Measurements from ENCODE around the gene NMNAT2. TPM values are rescaled to one million over a fixed set of nuclear protein-coding genes. Genes with fewer than 3 reads are reported as not detected.
"Not testable (repeated sequence)": the region's sequence is repeated elsewhere in the genome, so short reads cannot be mapped to it uniquely, and the experiment has no call there.

Gene NMNAT2
- total RNA-seq, 1 donor from 2014 or later, result 2.1 TPM

- no peak for DNase-seq
- ATAC-seq (ENCODE audit: poor library complexity), result no peak
- intact Hi-C loops (cut with DNase I), result no loop called here
These were observed 6.5 kb upstream of the NMNAT2 start for GRCh38 chr1:183424691-183425090.

- intact Hi-C loops (cut with DNase I), result no loop called here
- no peak for ATAC-seq (ENCODE audit: poor library complexity)
These were observed 5.4 kb upstream of the NMNAT2 start for GRCh38 chr1:183423541-183423940.

GRCh38 chr1:183419399-183419798 lies 1.2 kb upstream of the NMNAT2 start:
- intact Hi-C loops (cut with DNase I), result no loop called here
- DNase-seq, result no peak
- ATAC-seq (ENCODE audit: poor library complexity), result no peak

More at GRCh38 chr1:183423541-183423940, 5.4 kb upstream of the NMNAT2 start:
- DNase-seq, result no peak

GRCh38 chr1:183418696-183419095 lies 516 bp upstream of the NMNAT2 start:
- DNase-seq (no peak), ATAC-seq (ENCODE audit: poor library complexity) (no peak)
- intact Hi-C loops (cut with DNase I), result no loop called here

- DNase-seq (peak; percentile 80), ATAC-seq (ENCODE audit: poor library complexity) (peak; percentile 97)
- intact Hi-C loops (cut with DNase I), result no loop called here
These were observed 1.1 kb downstream of the NMNAT2 start for GRCh38 chr1:183416850-183417771.

GRCh38 chr1:183414365-183414764 lies 3.8 kb downstream of the NMNAT2 start:
- no peak for DNase-seq
- intact Hi-C loops (cut with DNase I), result no loop called here
- ATAC-seq (ENCODE audit: poor library complexity), result no peak

- intact Hi-C loops (cut with DNase I), result no loop called here
- ATAC-seq (ENCODE audit: poor library complexity), result no peak
These were observed 7.1 kb downstream of the NMNAT2 start for GRCh38 chr1:183411091-183411490.

GRCh38 chr1:183407961-183408360 lies 10.2 kb downstream of the NMNAT2 start:
- intact Hi-C loops (cut with DNase I), result no loop called here
- ATAC-seq (ENCODE audit: poor library complexity) (peak; percentile 82), DNase-seq (no peak)

More at GRCh38 chr1:183411091-183411490, 7.1 kb downstream of the NMNAT2 start:
- DNase-seq, result no peak

- peak; percentile 91 for ATAC-seq (ENCODE audit: poor library complexity)
- no peak for DNase-seq
- intact Hi-C loops (cut with DNase I), result no loop called here
These were observed 10.7 kb downstream of the NMNAT2 start for GRCh38 chr1:183407474-183407873.

- intact Hi-C loops (cut with DNase I), result no loop called here
- ATAC-seq (ENCODE audit: poor library complexity), result no peak
- DNase-seq, result no peak
These were observed 13.7 kb downstream of the NMNAT2 start for GRCh38 chr1:183404476-183404875.

- ATAC-seq (ENCODE audit: poor library complexity) (no peak), DNase-seq (no peak)
- intact Hi-C loops (cut with DNase I), result no loop called here
These were observed 14.7 kb downstream of the NMNAT2 start for GRCh38 chr1:183403498-183403897.

GRCh38 chr1:183401565-183401964 lies 16.6 kb downstream of the NMNAT2 start:
- intact Hi-C loops (cut with DNase I); DNase-seq; ATAC-seq (ENCODE audit: poor library complexity): not testable (repeated sequence)

- ATAC-seq (ENCODE audit: poor library complexity), result no peak
- intact Hi-C loops (cut with DNase I), result no loop called here
These were observed 23.7 kb downstream of the NMNAT2 start for GRCh38 chr1:183394435-183394834.

GRCh38 chr1:183391863-183392262 lies 26.3 kb downstream of the NMNAT2 start:
- DNase-seq, result no peak
- peak; percentile 73 for ATAC-seq (ENCODE audit: poor library complexity)
- intact Hi-C loops (cut with DNase I), result no loop called here

More at GRCh38 chr1:183394435-183394834, 23.7 kb downstream of the NMNAT2 start:
- no peak for DNase-seq

GRCh38 chr1:183390561-183390960 lies 27.6 kb downstream of the NMNAT2 start:
- ATAC-seq (ENCODE audit: poor library complexity) (no peak), DNase-seq (no peak)
- intact Hi-C loops (cut with DNase I), result no loop called here

GRCh38 chr1:183388735-183389134 lies 29.4 kb downstream of the NMNAT2 start:
- no peak for DNase-seq
- intact Hi-C loops (cut with DNase I), result no loop called here
- ATAC-seq (ENCODE audit: poor library complexity), result no peak

- ATAC-seq (ENCODE audit: poor library complexity) (no peak), DNase-seq (no peak)
- intact Hi-C loops (cut with DNase I), result no loop called here
These were observed 32.6 kb downstream of the NMNAT2 start for GRCh38 chr1:183385340-183386144.

GRCh38 chr1:183379951-183380350 lies 38.2 kb downstream of the NMNAT2 start:
- ATAC-seq (ENCODE audit: poor library complexity) (no peak), DNase-seq (no peak)
- intact Hi-C loops (cut with DNase I), result no loop called here

- no peak for DNase-seq
- intact Hi-C loops (cut with DNase I), result no loop called here
- no peak for ATAC-seq (ENCODE audit: poor library complexity)
These were observed 42.8 kb downstream of the NMNAT2 start for GRCh38 chr1:183375381-183375780.

- ATAC-seq (ENCODE audit: poor library complexity) (no peak), DNase-seq (no peak)
- intact Hi-C loops (cut with DNase I), result no loop called here
These were observed 43.4 kb downstream of the NMNAT2 start for GRCh38 chr1:183374825-183375224.

All from Right ventricle myocardium superior (tissue), 1 donor.